Activated naive CD8-positive, alpha-beta T cell treated with anti-CD3 and anti-CD28 coated beads for 36 hours (primary cell): ENCODE results near the gene ARSG. TPM values are rescaled to one million over a fixed set of nuclear protein-coding genes. Genes with fewer than 3 reads are reported as not detected.

Experiments used
- DNase-seq: peaks from one replicate; pipeline ENCODE4 v3.0.0; 2021
- H3K27ac Mint-ChIP-seq: one replicate; pipeline ENCODE4 v1.8.0; 2022; ENCODE audit warnings: mild to moderate bottlenecking, moderate library complexity, mixed read lengths
- H3K27me3 Mint-ChIP-seq: one replicate; pipeline ENCODE4 v1.8.0; 2022; ENCODE audit warnings: mild to moderate bottlenecking, mixed read lengths
- H3K36me3 Mint-ChIP-seq: one replicate; pipeline ENCODE4 v1.8.0; 2021; ENCODE audit warnings: mild to moderate bottlenecking, mixed read lengths
- H3K4me1 Mint-ChIP-seq: one replicate; pipeline ENCODE4 v1.8.0; 2021; ENCODE audit warnings: mixed read lengths
- H3K4me3 Mint-ChIP-seq: one replicate; pipeline ENCODE4 v1.8.0; 2022; ENCODE audit warnings: mild to moderate bottlenecking, moderate library complexity, mixed read lengths
- H3K9me3 Mint-ChIP-seq: one replicate; pipeline ENCODE4 v1.8.0; 2022; ENCODE audit warnings: mixed read lengths
- total RNA-seq, 2 experiments: library from RNA; stranded (reverse); gene quantifications; one replicate each; pipeline ENCODE4 v1.2.3, GENCODE V29; 2021

Gene ARSG
- total RNA-seq, 2 experiments from 2014 or later: 5.0 to 5.2 TPM

DNA sequence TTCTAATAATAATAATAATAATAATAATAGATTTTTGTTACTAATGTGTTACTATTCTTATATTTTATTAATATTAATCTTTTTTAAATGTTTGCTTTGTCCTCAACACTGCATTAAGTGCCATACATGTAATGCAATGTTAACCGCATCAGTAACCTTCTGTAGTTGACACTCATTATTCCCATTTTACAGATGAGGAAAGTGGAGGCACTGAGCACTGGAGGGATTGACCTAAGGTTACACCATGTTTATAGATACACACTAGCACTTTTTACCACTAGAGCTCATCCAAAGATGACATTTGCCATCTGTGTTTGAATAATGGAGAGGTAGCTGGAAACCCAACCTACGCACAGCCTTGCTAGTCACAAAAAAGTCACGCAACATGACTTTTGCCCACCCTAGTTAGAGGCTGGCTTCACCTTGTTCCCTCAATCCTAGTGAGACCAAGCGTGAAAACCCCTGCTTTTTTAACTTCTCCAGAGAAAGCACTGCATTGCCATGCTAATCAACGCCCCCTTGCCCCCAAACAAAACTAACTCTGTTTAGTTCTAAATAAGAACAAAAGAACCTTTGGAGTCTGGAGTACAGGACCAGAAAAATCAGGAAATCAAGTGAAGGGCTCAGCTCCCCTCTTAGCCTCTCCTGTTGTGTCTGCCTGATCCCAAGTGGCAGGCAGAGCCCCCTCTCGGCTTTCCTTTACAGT, 2.3 kb downstream of the ARSG start:
- peaks cover 60% of the 10 kb centered on the region for H3K4me1 Mint-ChIP-seq
- no peak for DNase-seq
- no peak overlapping the region for H3K4me3 Mint-ChIP-seq
- H3K27ac Mint-ChIP-seq: no peak overlapping the region
- H3K27me3 Mint-ChIP-seq: no peaks in the 10 kb centered on the region
- peaks cover 19% of the 10 kb centered on the region for H3K36me3 Mint-ChIP-seq
- H3K9me3 Mint-ChIP-seq: peaks cover 2% of the 10 kb centered on the region

DNA sequence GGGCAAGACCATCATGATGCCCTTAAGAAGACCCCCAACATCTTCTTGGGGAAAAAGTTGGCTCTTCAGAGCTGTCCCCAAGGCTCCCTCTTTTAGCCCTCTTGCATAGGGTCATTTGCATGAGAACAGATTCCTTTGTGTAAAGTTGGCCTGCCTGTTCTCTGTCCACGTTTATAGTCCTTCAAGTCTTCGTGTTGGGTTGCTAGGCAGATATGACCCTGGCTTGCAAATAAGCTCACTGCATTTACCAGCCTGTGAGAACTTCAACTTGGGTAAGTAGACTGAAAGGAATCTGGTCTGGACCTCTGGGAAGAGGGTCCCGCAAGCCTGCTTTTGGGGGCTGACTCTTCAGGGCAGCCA, 2.9 kb downstream of the ARSG start:
- Mint-ChIP-seq H3K27me3 (no peaks in the 10 kb centered on the region), H3K4me3 (no peak overlapping the region), H3K4me1 (peaks cover 55% of the 10 kb centered on the region), H3K9me3 (peaks cover 2% of the 10 kb centered on the region), H3K27ac (no peak overlapping the region), H3K36me3 (peaks cover 14% of the 10 kb centered on the region)
- DNase-seq: no peak

DNA sequence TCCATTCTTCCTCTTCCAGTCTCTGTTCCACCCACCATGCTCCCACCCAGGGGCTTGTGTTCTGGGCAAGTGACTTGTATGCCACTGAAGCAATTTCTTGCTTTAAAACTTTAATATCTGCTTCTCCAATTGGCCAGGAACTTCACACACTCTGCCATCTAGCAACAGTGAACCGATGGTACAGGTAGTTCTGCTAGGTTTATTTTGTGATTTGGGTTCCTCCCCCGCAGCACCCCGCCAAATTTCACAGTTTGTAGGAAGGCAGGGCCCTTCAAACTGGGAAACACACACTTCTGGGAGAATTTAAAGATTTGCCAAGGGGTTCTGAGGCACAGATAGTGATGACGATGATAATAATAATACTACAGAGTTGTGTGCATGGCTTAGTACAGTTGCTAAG, 3.3 kb downstream of the ARSG start:
- DNase-seq: no peak
- H3K27ac Mint-ChIP-seq: no peak overlapping the region
- no peaks in the 10 kb centered on the region for H3K27me3 Mint-ChIP-seq
- H3K9me3 Mint-ChIP-seq: peaks cover 2% of the 10 kb centered on the region
- peaks cover 15% of the 10 kb centered on the region for H3K36me3 Mint-ChIP-seq
- no peak overlapping the region for H3K4me3 Mint-ChIP-seq
- H3K4me1 Mint-ChIP-seq: peaks cover 50% of the 10 kb centered on the region

DNA sequence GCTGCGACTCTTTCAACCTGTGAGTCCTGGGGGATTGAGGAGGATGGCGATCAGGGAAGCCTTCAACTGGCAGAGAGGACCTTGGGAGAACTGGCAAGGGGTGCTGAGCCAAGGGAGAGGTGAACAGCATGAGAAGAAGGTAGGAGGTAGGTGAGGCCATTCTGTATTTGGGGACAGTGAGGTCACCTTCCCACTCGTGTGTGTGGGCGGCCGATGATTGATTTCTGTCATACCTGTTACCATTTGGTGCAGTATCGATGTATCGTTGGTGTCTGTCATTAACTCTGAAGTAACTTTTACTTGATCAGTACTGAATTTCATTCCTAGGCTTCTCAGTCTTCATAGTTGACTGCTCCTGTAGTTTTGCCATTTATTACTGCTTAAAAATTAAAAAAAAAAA, 3.8 kb downstream of the ARSG start:
- peaks cover 12% of the 10 kb centered on the region for H3K36me3 Mint-ChIP-seq
- DNase-seq: peak; percentile 50
- H3K27me3 Mint-ChIP-seq: no peaks in the 10 kb centered on the region
- H3K9me3 Mint-ChIP-seq: peaks cover 2% of the 10 kb centered on the region
- H3K27ac Mint-ChIP-seq: no peak overlapping the region
- H3K4me3 Mint-ChIP-seq: no peak overlapping the region
- H3K4me1 Mint-ChIP-seq: peaks cover 46% of the 10 kb centered on the region

DNA sequence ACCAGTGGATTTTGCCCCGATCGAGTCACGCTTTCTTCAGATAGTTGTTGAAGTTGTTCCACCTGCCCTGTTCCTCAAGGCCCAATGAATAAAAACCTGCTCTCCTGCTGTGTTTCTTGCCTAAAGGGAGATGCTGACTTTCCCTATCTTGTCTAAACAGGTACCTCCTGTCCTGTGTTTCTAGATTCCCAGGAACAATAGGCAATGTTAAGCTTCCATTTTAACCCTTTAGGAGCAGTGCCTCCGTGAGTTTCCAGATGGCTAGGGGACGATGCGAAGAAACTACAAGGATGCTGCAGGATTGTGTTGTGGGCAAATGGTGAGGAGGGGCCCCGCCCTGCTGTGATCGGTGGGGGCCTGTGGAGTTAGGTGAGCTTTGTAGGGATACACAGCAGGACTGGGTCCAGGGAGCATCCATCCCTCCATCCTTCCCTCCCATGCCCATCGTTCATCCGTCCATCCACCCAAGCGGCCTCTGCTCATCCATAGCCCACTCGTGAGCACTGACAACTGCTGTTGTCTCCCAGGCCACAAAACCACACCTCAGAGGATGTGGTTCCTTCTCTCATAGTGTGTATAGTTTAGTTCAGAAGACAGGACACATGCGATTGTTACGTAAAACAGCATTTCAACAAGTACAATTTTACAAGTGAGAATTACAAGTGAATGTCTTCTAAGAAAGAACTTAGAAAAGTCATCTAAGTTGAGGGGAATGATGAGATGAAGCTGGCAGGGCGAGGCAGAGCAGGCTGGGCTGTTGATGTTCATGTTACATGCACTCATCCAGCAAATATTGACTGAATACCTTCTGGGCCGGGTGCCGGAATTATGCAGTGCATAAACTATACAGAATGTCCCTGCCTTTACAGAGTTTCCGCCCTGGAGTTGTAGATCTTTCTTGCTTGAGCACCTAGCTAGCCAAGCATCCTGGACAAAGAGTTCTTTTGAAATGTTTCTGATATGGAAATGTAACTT, 5.2 kb downstream of the ARSG start:
- H3K4me3 Mint-ChIP-seq: peak overlapping the region; percentile 62
- DNase-seq: peak; percentile 64
- H3K9me3 Mint-ChIP-seq: peaks cover 2% of the 10 kb centered on the region
- no peaks in the 10 kb centered on the region for H3K27me3 Mint-ChIP-seq
- peaks cover 46% of the 10 kb centered on the region for H3K4me1 Mint-ChIP-seq
- H3K27ac Mint-ChIP-seq: peak overlapping the region; percentile 80
- H3K36me3 Mint-ChIP-seq: peaks cover 8% of the 10 kb centered on the region

DNA sequence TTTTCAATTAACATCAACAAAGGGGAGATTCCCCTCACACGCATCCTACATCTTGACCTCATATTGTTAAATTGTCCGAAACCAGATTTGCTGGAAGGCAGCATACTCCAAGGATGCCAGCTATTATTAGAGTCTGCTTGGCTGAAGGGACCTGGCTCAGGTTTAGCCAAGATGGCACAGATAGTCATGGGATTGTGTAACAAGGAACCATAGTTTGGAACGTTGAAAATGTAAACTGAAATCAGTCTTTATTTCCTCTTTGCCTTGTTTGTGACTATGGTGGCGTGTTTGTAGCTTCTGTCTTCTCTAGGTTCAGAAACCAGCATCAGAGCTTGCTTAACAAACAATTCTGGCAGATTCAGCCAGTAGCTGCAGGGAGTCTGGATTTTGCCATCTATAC, 5.9 kb downstream of the ARSG start:
- peak overlapping the region; percentile 80 for H3K27ac Mint-ChIP-seq
- H3K9me3 Mint-ChIP-seq: peaks cover 2% of the 10 kb centered on the region
- peaks cover 8% of the 10 kb centered on the region for H3K36me3 Mint-ChIP-seq
- H3K27me3 Mint-ChIP-seq: no peaks in the 10 kb centered on the region
- H3K4me3 Mint-ChIP-seq: peak overlapping the region; percentile 62
- DNase-seq: no peak
- H3K4me1 Mint-ChIP-seq: peaks cover 51% of the 10 kb centered on the region

DNA sequence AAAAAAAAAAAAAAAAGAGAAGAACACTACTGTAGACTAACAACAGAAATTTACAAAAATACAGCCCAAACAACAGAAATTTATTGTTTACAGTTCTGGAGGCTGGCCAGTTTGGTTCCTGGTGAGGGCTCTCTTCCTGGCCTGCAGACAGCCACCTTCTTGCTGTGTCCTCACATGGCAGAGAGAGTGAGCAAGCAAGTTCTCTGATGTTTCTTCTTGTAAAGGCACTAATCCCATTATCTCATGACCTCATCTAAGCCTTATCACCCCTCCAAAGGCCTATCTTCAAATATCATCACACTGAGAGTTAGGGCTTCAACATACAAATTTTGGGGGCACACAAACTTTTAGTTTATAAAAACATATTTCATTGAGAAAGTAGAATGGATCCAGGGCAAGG, 7.3 kb downstream of the ARSG start:
- Mint-ChIP-seq H3K4me1 (peaks cover 45% of the 10 kb centered on the region), H3K27ac (no peak overlapping the region), H3K9me3 (peaks cover 2% of the 10 kb centered on the region), H3K4me3 (no peak overlapping the region), H3K27me3 (no peaks in the 10 kb centered on the region), H3K36me3 (peaks cover 8% of the 10 kb centered on the region)
- DNase-seq: no peak

DNA sequence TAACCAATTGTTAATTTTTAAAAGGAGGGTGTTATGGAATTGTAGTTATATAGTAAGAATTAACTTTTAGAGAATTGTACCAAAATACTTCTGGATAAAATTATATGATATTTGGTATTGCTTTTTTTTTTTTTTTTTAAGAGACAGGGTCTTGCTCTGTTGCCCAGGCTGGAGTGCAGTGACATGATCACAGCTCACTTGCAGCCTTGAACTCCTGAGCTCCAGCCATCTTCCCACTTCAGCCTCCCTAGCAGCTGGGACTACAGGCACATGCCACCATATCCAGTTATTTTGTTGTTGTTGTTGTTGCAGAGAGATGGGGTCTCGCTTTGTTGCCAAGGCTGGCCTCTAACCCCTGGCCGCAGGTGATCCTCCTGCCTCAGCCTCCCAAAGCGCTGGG, 8.5 kb downstream of the ARSG start:
- Mint-ChIP-seq H3K9me3 (peaks cover 2% of the 10 kb centered on the region), H3K27ac (no peak overlapping the region)
- no peak for DNase-seq

DNA sequence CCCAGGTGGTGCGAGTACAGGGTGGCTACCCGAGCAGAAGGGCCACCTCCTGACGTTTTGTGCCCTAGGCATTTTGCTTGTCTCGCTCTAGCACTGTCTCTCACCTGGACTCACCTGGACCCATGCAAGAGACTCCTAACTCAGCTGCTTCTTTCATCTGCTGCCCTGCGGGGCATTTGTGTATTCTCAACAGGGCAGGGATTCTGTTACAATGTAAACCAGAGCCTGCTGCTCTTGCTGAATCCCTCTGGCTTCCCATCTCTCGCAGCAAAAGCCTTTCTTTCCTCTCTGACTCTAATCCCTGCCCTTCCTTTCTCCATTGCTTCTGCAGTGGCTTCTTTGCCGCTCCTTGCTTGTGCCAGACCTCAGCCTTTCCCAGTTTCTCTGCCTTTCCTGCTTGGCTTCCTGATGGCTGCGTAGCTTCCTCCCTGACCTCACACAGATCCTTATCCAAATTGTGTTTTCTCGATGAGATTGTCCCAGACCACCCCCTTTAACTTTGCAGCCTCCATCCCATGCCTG, 10.2 kb downstream of the ARSG start:
- no peaks in the 10 kb centered on the region for H3K27me3 Mint-ChIP-seq
- no peak overlapping the region for H3K27ac Mint-ChIP-seq
- H3K4me3 Mint-ChIP-seq: no peak overlapping the region
- H3K36me3 Mint-ChIP-seq: peaks cover 5% of the 10 kb centered on the region
- DNase-seq: no peak
- H3K4me1 Mint-ChIP-seq: peaks cover 29% of the 10 kb centered on the region
- no peaks in the 10 kb centered on the region for H3K9me3 Mint-ChIP-seq

More for the DNA sequence above, 8.5 kb downstream of the ARSG start:
- H3K27me3 Mint-ChIP-seq: no peaks in the 10 kb centered on the region
- peaks cover 7% of the 10 kb centered on the region for H3K36me3 Mint-ChIP-seq
- H3K4me3 Mint-ChIP-seq: no peak overlapping the region
- H3K4me1 Mint-ChIP-seq: peaks cover 37% of the 10 kb centered on the region

DNA sequence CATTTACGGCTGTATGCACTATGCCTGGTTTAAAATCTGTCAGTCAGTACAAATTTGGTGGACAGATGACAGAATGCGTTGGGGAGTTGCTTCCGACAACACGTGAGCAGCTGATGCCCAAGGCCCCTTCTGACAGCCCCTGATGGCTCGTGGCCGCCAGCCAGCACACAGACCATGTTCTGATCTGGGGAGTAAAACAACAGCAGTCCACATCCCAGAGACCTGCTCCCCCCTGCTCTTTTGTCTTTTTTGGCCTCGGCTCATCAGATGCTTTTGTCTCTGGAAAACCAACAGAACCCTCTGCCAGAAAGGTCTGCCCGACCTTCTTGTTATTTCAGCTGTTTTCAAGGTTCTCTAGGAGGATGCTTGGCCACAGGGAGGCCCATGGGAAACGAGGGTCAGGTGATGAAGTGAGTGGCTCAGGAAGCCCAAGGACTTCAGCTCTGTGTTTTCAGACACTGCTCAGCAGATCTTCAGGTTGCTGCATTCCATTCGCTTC, 10.8 kb downstream of the ARSG start:
- Mint-ChIP-seq H3K27ac (no peak overlapping the region), H3K4me1 (peaks cover 22% of the 10 kb centered on the region), H3K27me3 (no peaks in the 10 kb centered on the region), H3K36me3 (peaks cover 7% of the 10 kb centered on the region), H3K4me3 (no peak overlapping the region), H3K9me3 (no peaks in the 10 kb centered on the region)
- no peak for DNase-seq

DNA sequence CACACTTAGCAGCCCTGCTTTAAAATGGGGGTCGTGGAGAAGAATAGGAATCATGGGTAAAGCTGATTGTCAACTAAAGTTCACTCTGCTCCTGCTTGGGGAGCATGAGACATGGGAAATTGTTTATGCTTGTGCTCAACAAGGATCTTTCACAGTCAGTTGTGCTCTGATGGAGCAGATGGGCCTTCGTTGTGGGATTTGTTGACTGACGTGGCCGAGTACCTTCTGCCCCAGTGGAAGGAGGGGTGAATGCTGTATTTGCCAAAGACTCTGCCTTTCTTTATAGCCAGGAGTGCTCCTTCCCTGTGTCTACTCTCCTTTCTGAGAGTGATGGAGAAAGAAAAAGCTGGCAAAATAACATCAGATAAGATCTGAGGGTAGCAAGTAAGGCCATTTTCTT, 11.4 kb downstream of the ARSG start:
- no peaks in the 10 kb centered on the region for H3K9me3 Mint-ChIP-seq
- peaks cover 4% of the 10 kb centered on the region for H3K36me3 Mint-ChIP-seq
- no peak overlapping the region for H3K27ac Mint-ChIP-seq
- no peak for DNase-seq
- no peaks in the 10 kb centered on the region for H3K27me3 Mint-ChIP-seq
- H3K4me1 Mint-ChIP-seq: peaks cover 18% of the 10 kb centered on the region
- H3K4me3 Mint-ChIP-seq: no peak overlapping the region

DNA sequence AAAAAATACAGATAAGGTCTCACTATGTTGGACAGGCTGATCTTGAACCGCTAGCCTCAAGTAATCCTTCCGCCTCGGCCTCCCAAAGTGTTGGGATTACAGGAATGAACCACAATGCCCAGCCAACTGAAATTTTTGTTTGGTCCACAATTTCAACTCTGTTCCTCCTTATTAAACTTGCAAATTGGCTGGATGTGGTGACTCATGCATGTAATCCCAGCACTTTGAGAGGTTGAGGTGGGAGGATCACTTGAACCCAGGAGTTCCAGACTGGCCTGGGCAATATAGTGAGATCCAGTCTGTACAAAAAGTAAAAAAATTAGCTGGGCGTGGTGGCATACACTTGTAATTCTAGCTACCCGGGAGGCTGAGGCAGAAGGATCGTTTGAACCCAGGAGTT, 13.4 kb downstream of the ARSG start:
- Mint-ChIP-seq H3K36me3 (peaks cover 7% of the 10 kb centered on the region), H3K27ac (no peak overlapping the region), H3K4me3 (no peak overlapping the region), H3K9me3 (no peaks in the 10 kb centered on the region), H3K27me3 (no peaks in the 10 kb centered on the region), H3K4me1 (peaks cover 13% of the 10 kb centered on the region)
- no peak for DNase-seq

DNA sequence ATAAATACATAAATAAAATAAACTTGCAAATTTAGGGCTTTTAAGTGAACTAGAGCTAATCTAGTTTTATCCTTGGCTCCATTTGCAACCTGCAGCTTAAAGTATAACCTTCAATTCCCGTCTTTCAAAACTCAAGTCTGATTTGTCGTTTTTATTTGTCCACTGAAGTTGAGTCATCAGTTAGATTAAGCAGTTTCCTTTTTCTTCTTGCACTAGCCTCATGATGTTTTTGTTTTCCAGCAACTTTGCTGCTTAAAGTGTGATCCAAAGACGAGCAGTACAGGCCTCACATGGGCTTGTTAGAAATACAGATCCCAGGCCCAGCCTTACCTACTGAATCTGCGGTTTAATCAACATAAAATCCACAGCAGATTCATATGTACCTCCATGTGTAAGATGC, 13.8 kb downstream of the ARSG start:
- no peak for DNase-seq
- Mint-ChIP-seq H3K4me3 (no peak overlapping the region), H3K27ac (no peak overlapping the region), H3K4me1 (peaks cover 18% of the 10 kb centered on the region), H3K36me3 (peaks cover 9% of the 10 kb centered on the region), H3K9me3 (no peaks in the 10 kb centered on the region), H3K27me3 (no peaks in the 10 kb centered on the region)

DNA sequence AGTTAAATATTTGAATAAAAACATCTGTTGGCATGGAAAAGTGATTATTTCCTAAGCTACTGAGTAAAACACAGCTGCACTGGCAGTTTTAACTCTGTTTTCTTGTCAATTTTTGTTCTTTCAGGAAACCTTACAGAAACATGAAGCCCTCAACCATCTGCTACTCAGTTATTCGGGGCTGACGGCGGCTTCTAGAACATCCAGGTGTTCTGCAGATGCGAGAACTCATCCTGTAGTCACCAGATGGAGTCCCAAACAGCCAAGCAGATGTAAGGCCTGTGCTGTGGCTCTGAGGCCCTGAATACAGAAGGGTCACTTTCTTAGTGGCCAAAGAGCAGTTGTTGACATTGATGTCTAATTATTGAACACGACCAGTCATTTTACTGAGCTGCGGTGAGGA, 15.5 kb downstream of the ARSG start:
- DNase-seq: no peak
- H3K27ac Mint-ChIP-seq: no peak overlapping the region
- peaks cover 25% of the 10 kb centered on the region for H3K4me1 Mint-ChIP-seq
- peaks cover 9% of the 10 kb centered on the region for H3K36me3 Mint-ChIP-seq
- H3K27me3 Mint-ChIP-seq: no peaks in the 10 kb centered on the region
- no peaks in the 10 kb centered on the region for H3K9me3 Mint-ChIP-seq
- no peak overlapping the region for H3K4me3 Mint-ChIP-seq

DNA sequence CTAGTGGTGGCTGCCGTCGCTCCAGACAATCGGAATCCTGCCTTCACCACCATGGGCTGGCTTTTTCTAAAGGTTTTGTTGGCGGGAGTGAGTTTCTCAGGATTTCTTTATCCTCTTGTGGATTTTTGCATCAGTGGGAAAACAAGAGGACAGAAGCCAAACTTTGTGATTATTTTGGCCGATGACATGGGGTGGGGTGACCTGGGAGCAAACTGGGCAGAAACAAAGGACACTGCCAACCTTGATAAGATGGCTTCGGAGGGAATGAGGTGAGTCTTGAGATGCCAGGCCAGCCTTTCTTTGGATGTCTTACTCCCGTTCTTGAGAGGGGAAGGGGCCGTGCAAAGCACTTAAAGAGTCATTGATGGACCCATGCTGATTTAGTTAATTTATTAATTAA, 16.1 kb downstream of the ARSG start:
- Mint-ChIP-seq H3K27me3 (no peaks in the 10 kb centered on the region), H3K4me3 (no peak overlapping the region), H3K36me3 (peaks cover 9% of the 10 kb centered on the region), H3K9me3 (no peaks in the 10 kb centered on the region), H3K27ac (no peak overlapping the region), H3K4me1 (peaks cover 23% of the 10 kb centered on the region)
- DNase-seq: no peak
